Epidermal melanocyte (primary cell): ENCODE data around the gene FAM120B.

Experiments used
- DNase-seq: peaks from one replicate; pipeline ENCODE4 v3.0.0; 2011; ENCODE audit warnings: low spot score; ENCODE audit not compliant: insufficient read length

Gene FAM120B

GRCh38 chr6:170355661-170356060, 49.1 kb downstream of the FAM120B start:
- no peak for DNase-seq

GRCh38 chr6:170357812-170358211, 51.3 kb downstream of the FAM120B start:
- DNase-seq, result no peak

- DNase-seq, result no peak
Observed at GRCh38 chr6:170358496-170358895, 51.9 kb downstream of the FAM120B start.

- DNase-seq, result no peak
Observed at GRCh38 chr6:170360476-170360875, 53.9 kb downstream of the FAM120B start.

GRCh38 chr6:170361335-170361734, 54.8 kb downstream of the FAM120B start:
- no peak for DNase-seq

GRCh38 chr6:170362121-170362520, 55.6 kb downstream of the FAM120B start:
- DNase-seq, result no peak

- DNase-seq, result no peak
Observed at GRCh38 chr6:170363255-170363654, 56.7 kb downstream of the FAM120B start.

- DNase-seq, result no peak
Observed at GRCh38 chr6:170365121-170365520, 58.6 kb downstream of the FAM120B start.

- no peak for DNase-seq
Observed at GRCh38 chr6:170365593-170365992, 59.0 kb downstream of the FAM120B start.

- DNase-seq, result no peak
Observed at GRCh38 chr6:170366248-170366960, 59.8 kb downstream of the FAM120B start.

- no peak for DNase-seq
Observed at GRCh38 chr6:170367241-170367640, 60.7 kb downstream of the FAM120B start.

GRCh38 chr6:170368544-170368943, 62.0 kb downstream of the FAM120B start:
- DNase-seq, result no peak

- no peak for DNase-seq
Observed at GRCh38 chr6:170369403-170369802, 62.8 kb downstream of the FAM120B start.

- no peak for DNase-seq
Observed at GRCh38 chr6:170370416-170370815, 63.9 kb downstream of the FAM120B start.

GRCh38 chr6:170371080-170371479, 64.5 kb downstream of the FAM120B start:
- no peak for DNase-seq

- no peak for DNase-seq
Observed at GRCh38 chr6:170371588-170371987, 65.0 kb downstream of the FAM120B start.

GRCh38 chr6:170372380-170373325, 66.1 kb downstream of the FAM120B start:
- DNase-seq, result no peak

- no peak for DNase-seq
Observed at GRCh38 chr6:170374571-170375444, 68.2 kb downstream of the FAM120B start.

GRCh38 chr6:170375661-170376060, 69.1 kb downstream of the FAM120B start:
- DNase-seq, result no peak

- DNase-seq, result no peak
Observed at GRCh38 chr6:170376386-170377043, 70.0 kb downstream of the FAM120B start.

- no peak for DNase-seq
Observed at GRCh38 chr6:170378502-170378901, 71.9 kb downstream of the FAM120B start.
